ENCODE results near the gene LINGO3.

The LINGO3 gene

GRCh38 chr19:2315121-2315817 lies 7.3 kb upstream of the LINGO3 start:
- H3K4me1 ChIP-seq (ENCODE audit: control insufficient read depth, insufficient read depth, low read length), result no peaks in the 10 kb centered on the region
- H3K36me3 ChIP-seq (ENCODE audit: control insufficient read depth in 2 of 2, insufficient read depth in 1 of 2, low read length in 2 of 2), result no peaks in the 10 kb centered on the region
- ChIA-PET POLR2A (interaction anchor here (1.9 kb wide), 1 partner anchor 13 kb away, joined by 6 read pairs; the partner anchor contains the start of gene LSM7), CTCF (interaction anchor here (0.6 to 1.4 kb wide), 6 partner anchors 32 to 165 kb away, joined by 3 to 5 read pairs (median 4); no protein-coding TSS in a partner anchor)
- H3K9me3 ChIP-seq (ENCODE audit: control insufficient read depth, insufficient read depth, low read depth, low read length), result no peaks in the 10 kb centered on the region
- H3K27ac ChIP-seq (ENCODE audit: extremely low read depth, low read depth, low read length), result no peak overlapping the region
- TF ChIP-seq SETDB1 (IDR thresholded peaks at IDR 0.05; ENCODE audit: insufficient read length, low read length) (peak; percentile 65), GLI2 (tag by site-specific recombination; IDR thresholded peaks at IDR 0.05; ENCODE audit: borderline replicate concordance, low read depth) (no peak)
- H3K4me3 ChIP-seq (ENCODE audit: low read depth, low read length), result no peak overlapping the region

GRCh38 chr19:2312820-2313501 lies 5.0 kb upstream of the LINGO3 start:
- CTCF ChIA-PET, result no interaction called here

GRCh38 chr19:2311093-2311492 lies 3.1 kb upstream of the LINGO3 start:
- ChIA-PET CTCF (no interaction called here), POLR2A (interaction anchor here (0.7 kb wide), 1 partner anchor 215 kb away, joined by 4 read pairs; no protein-coding TSS in a partner anchor)
- H3K4me3 ChIP-seq (ENCODE audit: low read depth, low read length), result no peak overlapping the region
- H3K9me3 ChIP-seq (ENCODE audit: control insufficient read depth, insufficient read depth, low read depth, low read length), result no peaks in the 10 kb centered on the region
- no peak for TF ChIP-seq ZNF518A (tag by site-specific recombination; conservative IDR thresholded peaks at IDR 0.05; ENCODE audit: low read depth)
- peak; percentile 69; the same call in 1 of the 2 replicates for TF ChIP-seq ZNF121 (tag by site-specific recombination; IDR thresholded peaks at IDR 0.05)
- no peaks in the 10 kb centered on the region for H3K4me1 ChIP-seq (ENCODE audit: control insufficient read depth, insufficient read depth, low read length)
- no peaks in the 10 kb centered on the region for H3K36me3 ChIP-seq (ENCODE audit: control insufficient read depth in 2 of 2, insufficient read depth in 1 of 2, low read length in 2 of 2)
- H3K27ac ChIP-seq (ENCODE audit: extremely low read depth, low read depth, low read length), result no peak overlapping the region

More at GRCh38 chr19:2312820-2313501, 5.0 kb upstream of the LINGO3 start:
- H3K36me3 ChIP-seq (ENCODE audit: control insufficient read depth in 2 of 2, insufficient read depth in 1 of 2, low read length in 2 of 2), result no peaks in the 10 kb centered on the region
- POLR2A ChIA-PET, result no interaction called here
- no peaks in the 10 kb centered on the region for H3K9me3 ChIP-seq (ENCODE audit: control insufficient read depth, insufficient read depth, low read depth, low read length)
- H3K27ac ChIP-seq (ENCODE audit: extremely low read depth, low read depth, low read length), result no peak overlapping the region
- TF ChIP-seq ZNF48 (tag by site-specific recombination; IDR thresholded peaks at IDR 0.05), result no peak
- peak; percentile 20; the same call in 1 of the 2 replicates for TF ChIP-seq ZFHX2 (tag by site-specific recombination; conservative IDR thresholded peaks at IDR 0.05)
- TF ChIP-seq GLIS1 (tag by site-specific recombination; IDR thresholded peaks at IDR 0.05), result peak; percentile 81
- no peak for TF ChIP-seq KLF17 (tag by site-specific recombination; IDR thresholded peaks at IDR 0.05)
- TF ChIP-seq ZNF664 (tag by site-specific recombination; IDR thresholded peaks at IDR 0.05), result no peak
- no peak for TF ChIP-seq ZNF121 (tag by site-specific recombination; IDR thresholded peaks at IDR 0.05)
- no peak for TF ChIP-seq ZNF391 (tag by site-specific recombination; IDR thresholded peaks at IDR 0.05; ENCODE audit: borderline replicate concordance, low read depth)
- no peak for TF ChIP-seq ZNF16 (tag by site-specific recombination; IDR thresholded peaks at IDR 0.05; ENCODE audit: low read depth)
- TF ChIP-seq EGR2 (tag by site-specific recombination; IDR thresholded peaks at IDR 0.05; ENCODE audit: low read depth), result 0 out of 2 replicates have a peak, but pooled peaks have one; percentile 43
- TF ChIP-seq ZNF488 (tag by site-specific recombination; IDR thresholded peaks at IDR 0.05), result no peak
- no peaks in the 10 kb centered on the region for H3K4me1 ChIP-seq (ENCODE audit: control insufficient read depth, insufficient read depth, low read length)
- H3K4me3 ChIP-seq (ENCODE audit: low read depth, low read length), result no peak overlapping the region
